Measurements from ENCODE around the gene CX3CL1.
A peak's percentile ranks its signal among the peaks of the same experiment; 100 is the strongest.

CX3CL1 gene

DNA sequence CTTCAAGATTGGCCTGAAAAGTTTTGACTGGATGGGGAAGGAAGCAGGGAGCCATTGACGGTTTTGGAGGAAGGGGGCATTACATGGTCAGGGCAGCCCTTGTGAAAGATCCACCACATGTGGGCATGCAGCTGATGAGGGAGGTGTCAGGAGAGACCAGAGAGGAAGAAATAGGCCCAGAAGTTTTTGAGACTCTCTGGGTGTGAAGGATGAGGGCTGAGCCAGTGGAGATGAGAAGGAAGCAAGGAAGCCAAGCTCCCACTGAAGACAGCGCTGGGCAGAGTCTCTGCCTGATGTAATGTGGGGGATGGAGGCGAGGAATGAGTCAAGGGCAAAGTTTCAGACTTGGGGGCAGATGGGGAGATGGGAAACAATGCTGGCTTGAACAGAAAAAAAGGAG, 32.8 kb downstream of the CX3CL1 start:
- DNase-seq (ENCODE audit: low spot score): no peak

DNA sequence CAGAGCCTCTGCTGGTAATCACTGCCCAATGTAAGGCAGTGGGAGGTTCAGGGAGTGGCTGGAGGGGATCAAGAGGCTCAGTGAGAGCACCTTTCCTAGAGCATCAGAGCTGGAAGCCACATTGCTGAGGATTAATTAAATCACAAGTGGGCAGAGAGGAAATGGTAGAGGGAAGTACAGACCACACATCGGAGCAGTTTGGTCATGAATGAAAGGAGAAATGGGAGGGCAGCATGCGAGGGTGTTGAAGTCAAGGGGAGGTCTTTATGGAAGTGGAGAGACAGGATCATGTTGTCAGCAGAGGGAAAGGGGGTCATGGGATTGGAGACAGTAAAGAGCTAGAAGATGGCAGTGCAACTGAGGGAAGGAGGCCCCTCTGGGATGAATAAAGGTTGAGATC, 34.6 kb downstream of the CX3CL1 start:
- DNase-seq (ENCODE audit: low spot score): no peak

GRCh38 chr16:57407521-57408353, 35.4 kb downstream of the CX3CL1 start:
- DNase-seq (ENCODE audit: low spot score): no peak

DNA sequence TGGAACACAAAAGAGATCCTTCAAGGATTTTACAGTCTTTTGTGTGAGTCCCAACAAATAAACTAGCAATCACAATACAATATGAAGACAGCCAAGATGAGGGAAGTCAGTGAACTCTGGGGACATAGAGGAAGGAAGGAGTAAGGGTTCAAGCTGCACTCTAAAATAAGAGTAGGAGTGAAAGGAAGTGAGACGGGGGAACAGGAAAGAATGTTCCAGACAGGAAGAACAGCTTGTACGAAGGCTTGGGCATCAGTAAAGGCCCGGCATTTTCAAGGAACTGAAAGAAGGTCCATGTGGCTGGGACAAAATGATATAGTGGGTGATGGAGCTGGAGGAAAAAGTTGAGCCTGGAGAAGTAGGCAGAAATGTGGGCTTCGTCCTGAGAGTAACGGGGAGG, 36.8 kb downstream of the CX3CL1 start:
- peak; percentile 47 for DNase-seq (ENCODE audit: low spot score)

DNA sequence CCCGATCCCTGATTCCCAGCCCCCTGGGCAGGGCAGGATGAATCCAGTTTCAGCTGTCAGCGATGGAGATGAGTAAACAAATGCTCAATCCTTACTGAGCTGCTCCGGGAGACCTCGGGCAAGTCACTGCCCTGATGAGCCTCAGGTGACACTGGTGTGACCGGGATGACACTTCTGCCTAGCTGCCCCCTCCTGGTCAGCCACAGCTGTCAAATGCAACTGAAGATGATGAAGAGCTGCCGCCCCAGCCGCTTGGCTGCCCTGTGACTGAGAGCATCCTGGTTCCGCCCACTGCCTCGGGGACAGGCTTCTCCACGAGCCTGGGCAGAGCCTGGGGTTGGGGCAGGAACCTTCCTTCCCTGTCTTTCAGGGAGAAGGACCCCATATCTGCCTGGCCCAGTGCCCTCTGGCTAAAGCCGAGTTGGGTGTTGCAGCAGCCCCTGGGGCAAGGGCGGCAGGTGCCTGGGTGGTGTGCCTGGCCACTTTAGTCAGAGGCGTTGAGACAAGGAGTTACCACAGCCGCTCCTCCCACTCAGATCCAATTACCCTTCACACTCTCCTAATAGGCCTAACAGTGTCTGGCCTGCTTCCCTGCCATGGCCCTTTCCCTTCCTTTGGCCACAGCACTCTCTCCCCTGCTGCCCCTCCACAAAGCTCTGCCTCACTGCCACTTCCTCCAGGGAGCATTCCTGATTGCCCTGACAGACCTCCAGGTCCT, 37.7 kb downstream of the CX3CL1 start:
- no peak for DNase-seq (ENCODE audit: low spot score)

DNA sequence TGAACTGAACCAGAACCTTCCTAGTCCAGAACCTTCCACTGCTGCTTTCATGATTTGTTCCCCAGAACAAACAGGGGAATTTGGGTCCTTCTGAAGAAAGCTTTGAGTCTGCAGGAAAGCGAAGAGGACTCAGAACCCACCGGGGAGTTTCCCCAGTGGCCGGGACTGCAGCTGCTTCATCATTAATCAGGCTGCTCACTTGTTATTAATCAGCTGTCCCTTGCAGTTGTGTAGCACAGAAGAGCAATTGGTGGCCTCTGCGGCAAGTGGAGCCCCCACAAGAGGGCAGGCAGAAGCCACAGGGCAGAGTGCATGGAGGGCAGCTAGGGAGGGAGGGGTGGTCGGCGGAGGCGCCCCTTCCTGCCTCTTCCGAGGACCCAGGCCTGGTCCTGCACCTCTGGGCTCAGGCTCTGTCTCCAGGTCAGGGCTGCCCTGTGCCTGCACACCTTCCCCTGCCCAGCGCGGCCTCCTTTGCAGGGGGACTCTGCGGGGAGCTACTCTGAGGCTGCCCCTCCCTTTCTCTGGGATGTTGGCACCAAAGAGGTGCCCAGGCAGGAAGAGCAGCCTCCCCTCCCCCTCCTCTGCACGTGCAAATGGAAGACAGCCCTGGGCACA, 39.2 kb downstream of the CX3CL1 start:
- DNase-seq (ENCODE audit: low spot score): no peak

DNA sequence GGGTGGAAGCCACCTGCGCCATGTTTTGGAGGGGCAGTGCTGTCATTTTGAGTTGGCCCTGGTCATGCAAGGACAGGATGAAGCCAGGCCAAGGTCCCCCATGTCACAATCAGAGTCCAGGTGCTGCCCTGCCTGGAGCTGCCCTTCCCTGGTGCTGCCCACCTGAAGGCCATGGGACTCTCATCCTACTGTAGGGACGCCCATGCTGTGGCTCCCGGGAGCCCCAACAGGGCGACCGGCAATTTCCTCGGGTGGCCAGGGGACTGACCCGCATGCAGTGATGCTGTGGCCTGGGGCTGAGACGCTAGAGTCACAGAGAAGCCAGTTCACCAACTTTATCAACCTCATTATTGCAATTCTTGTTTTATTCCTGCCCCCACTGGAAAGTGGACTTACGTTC, 40.3 kb downstream of the CX3CL1 start:
- DNase-seq (ENCODE audit: low spot score): no peak

DNA sequence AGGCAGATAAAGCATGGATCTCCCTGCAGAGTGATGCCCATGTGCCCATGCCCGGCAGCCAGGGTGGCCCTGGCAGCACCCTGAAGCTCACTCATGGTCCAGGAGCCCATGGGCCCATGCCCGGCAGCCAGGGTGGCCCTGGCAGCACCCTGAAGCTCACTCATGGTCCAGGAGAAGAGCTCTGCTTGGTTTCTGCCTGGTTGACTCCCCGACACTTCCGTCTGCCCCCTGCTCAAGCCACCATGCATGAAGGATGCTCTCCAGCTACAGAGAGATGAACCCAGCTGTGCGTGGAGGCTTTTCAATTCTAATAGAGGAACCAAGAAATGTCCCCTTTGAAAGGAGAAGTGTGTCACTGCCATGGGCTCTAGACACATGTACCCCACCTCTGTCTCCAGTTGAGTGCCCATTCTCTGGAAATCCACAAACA, 41.0 kb downstream of the CX3CL1 start:
- no peak for DNase-seq (ENCODE audit: low spot score)

- no peak for DNase-seq (ENCODE audit: low spot score)
These were observed 41.4 kb downstream of the CX3CL1 start for GRCh38 chr16:57413733-57414132.

DNA sequence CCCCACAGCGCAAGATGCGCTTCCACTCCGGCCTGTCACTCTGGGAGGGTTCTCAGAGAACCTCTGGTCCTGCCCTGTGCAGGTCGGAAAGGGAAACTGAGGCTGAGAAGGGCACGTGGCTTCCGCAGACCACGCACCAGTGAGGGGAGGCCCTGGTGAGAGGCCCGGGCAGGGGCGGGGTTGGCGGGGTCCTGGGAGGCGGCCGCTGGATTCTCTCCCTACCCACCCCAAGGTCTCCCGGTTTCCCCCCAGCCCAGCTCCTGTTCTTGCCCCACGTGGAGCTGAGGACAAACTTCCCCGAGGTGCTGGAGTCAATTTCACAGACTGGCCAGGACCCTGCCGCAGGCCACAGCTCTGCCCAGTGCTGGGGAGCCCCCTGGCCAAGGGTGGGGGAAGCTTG, 43.8 kb downstream of the CX3CL1 start:
- no peak for DNase-seq (ENCODE audit: low spot score)

DNA sequence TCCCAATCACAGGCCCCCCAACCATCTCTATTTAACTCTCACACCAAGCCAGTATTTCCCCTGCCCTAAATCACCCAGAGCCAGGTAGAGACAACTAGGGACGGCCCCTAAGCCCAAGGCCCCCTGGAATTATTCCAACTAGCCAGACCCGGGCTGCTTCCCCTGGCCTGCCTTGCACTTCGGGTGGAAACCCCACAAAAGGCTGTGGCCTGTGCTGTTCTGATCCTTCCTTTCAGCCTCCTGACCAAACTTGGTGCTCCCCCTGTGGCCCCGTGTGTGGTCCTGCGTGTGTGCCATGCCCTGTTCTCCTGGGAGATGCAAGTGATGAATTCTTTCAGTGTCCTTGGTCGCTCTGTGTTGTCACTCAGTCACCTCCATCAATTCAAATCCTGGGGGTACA, 47.2 kb downstream of the CX3CL1 start:
- no peak for DNase-seq (ENCODE audit: low spot score)

- DNase-seq (ENCODE audit: low spot score): peak; percentile 40
These were observed 50.0 kb downstream of the CX3CL1 start for GRCh38 chr16:57422026-57422944.

- DNase-seq (ENCODE audit: low spot score): no peak
These were observed 50.9 kb downstream of the CX3CL1 start for GRCh38 chr16:57423152-57423551.

- peak; percentile 32 for DNase-seq (ENCODE audit: low spot score)
These were observed 52.3 kb downstream of the CX3CL1 start for GRCh38 chr16:57424583-57424982.

- DNase-seq (ENCODE audit: low spot score): no peak
These were observed 54.1 kb downstream of the CX3CL1 start for GRCh38 chr16:57426356-57426755.

GRCh38 chr16:57427307-57427706, 55.0 kb downstream of the CX3CL1 start:
- no peak for DNase-seq (ENCODE audit: low spot score)

DNA sequence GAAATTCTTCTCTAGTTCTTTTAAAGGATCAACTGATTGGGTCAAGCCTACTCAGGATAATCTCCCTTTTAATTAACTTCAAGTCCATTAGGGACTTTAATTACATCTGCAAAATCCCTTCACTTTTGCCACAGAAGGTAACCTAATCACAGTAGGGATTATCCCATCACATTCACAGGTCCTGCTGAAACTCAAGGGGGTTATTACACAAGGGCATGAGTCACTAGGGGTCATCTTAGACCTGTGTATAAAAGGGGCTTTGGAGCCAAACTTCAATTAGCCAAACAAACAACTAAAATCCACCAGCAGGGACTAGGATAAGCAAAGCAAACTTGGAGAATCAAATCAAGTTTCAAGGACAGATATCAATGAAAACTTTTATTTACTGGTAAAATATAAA, 55.5 kb downstream of the CX3CL1 start:
- DNase-seq (ENCODE audit: low spot score): no peak

DNA sequence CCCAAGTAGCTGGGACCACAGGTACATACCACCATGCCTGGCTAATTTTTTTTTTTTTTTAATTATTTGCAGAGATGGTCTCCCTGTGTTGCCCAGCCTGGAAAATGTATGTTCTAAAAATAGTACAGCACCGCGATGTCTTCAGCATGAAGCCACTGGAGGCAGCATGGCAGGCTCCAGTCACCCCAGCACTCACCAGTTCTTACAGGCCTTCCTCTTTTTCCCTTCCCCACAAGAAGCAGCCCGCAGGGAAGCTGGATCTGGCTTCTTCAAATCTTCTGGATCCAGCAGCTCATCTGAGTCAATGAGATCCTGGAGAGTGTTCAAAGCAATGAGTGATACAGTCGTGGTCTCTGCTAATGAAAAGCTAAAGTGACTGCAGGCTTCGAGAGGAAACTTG, 58.7 kb downstream of the CX3CL1 start:
- DNase-seq (ENCODE audit: low spot score): no peak

GRCh38 chr16:57432505-57432904, 60.2 kb downstream of the CX3CL1 start:
- DNase-seq (ENCODE audit: low spot score): no peak

- DNase-seq (ENCODE audit: low spot score): no peak
These were observed 60.7 kb downstream of the CX3CL1 start for GRCh38 chr16:57432989-57433388.

DNA sequence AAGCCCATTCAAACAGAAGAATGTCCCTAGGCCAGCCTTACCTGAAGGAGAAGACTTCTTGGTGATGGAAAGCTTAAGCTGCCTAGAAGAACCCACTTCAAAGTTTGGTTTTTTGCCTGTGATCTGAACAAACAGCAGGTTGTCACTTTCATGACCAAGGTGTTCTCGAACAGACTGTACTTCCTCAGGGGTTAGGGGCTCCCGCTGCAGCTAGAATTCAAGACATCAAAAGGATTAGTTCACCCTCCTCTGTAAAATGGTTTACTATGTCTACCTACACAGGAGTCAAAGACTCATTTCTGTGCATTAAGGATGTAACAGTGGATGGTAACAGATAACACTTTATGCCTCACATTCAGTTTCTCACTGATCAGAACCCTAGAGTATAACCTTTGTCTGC, 61.7 kb downstream of the CX3CL1 start:
- no peak for DNase-seq (ENCODE audit: low spot score)

Measured in Ammon's horn (tissue), 1 donor.